SHP77 treated with DMSO at 0.1 percent for 48 hours (cell line): ENCODE results near the gene OR2A14.
"Not testable (repeated sequence)": the region's sequence is repeated elsewhere in the genome, so short reads cannot be mapped to it uniquely, and the experiment has no call there.

ENCODE experiments used
- DNase-seq: peaks from one replicate; lab custom pipeline; 2025; lab: John Stamatoyannopoulos, UW

Gene OR2A14, protein sequence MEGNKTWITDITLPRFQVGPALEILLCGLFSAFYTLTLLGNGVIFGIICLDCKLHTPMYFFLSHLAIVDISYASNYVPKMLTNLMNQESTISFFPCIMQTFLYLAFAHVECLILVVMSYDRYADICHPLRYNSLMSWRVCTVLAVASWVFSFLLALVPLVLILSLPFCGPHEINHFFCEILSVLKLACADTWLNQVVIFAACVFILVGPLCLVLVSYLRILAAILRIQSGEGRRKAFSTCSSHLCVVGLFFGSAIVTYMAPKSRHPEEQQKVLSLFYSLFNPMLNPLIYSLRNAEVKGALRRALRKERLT

DNA sequence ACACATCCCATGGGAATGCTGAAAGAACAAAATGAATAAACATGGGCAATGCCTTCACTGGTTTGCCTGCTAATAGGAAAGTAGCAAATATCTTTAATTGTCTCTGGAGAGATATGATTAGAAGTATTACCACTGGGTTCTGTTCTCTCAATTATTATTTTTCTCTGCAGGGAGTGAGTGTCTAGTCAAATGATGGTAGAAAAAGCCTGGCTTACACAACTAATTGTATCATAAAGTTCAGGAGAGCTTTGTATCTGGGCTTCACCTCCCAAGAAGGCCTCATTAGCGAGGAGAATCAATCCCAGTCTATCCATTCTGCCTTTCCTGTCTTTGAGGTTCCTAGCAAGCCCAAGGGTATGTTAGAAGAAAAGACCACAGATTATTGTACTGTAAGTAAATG lies at the start of gene OR2A14:
TSS of gene OR2A14 (plus strand) at position 301 of the 400 bp plus-strand sequence. CDS start 5,937 bp downstream, outside the sequence.
- DNase-seq, result no peak

DNA sequence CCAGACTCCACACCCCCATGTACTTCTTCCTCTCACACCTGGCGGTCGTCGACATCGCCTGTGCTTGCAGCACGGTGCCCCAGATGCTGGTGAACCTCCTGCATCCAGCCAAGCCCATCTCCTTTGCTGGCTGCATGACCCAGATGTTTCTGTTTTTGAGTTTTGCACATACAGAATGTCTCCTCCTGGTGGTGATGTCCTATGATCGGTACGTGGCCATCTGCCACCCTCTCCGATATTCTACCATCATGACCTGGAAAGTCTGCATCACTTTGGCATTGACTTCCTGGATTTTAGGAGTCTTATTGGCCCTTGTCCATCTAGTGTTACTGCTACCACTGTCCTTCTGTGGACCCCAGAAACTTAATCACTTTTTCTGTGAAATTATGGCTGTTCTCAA lies 48.6 kb upstream of the OR2A14 start:
- no peak for DNase-seq

GRCh38 chr7:144085978-144086377 lies 37.0 kb upstream of the OR2A14 start, which contains the start of gene OR2A12:
Gene OR2A12, plus strand, starts transcription at chr7:144086278. Its CDS starts 8,830 bp downstream, at chr7:144095108.
- no peak for DNase-seq

DNA sequence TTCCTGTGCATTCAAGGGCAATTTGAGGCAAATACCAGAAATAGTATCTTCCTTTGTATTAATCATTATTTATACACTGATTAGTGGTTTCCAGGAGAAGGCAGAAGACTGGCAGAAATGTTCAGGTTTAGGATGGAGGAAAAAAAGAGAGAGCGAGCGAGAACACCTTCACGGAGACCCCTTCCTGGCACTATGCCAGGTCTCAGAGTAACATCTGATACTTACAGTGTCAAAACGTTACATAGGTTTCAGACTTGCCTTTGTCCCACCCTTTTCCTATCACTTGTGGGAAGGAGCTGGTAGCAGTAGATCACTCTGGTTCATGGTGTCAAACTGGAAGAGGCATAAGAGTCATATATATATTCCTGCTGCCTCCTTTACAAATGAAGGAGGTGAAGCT lies 36.2 kb upstream of the OR2A14 start:
- no peak for DNase-seq

DNA sequence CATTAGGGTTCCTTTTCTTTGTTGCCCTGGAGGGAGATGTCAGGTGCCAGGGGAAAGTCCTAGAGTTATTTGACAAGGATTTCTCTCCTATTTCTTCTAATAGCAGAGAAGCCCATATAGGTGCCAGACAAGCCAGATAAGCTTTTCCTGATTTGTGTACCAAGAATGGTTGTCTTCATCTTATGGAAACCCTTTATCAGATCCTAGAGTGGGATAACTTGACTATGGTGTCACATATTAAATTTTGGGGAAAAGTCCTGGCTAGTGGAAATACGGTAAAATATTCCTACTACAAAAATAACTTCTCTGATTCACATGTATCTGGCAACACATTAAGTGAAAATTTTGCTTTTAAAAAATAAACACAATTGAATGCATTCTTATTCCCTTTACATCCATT lies 35.7 kb upstream of the OR2A14 start:
- DNase-seq, result no peak

GRCh38 chr7:144090667-144091066 lies 32.3 kb upstream of the OR2A14 start:
- DNase-seq, result no peak

GRCh38 chr7:144098776-144099175 lies 24.2 kb upstream of the OR2A14 start:
- no peak for DNase-seq

DNA sequence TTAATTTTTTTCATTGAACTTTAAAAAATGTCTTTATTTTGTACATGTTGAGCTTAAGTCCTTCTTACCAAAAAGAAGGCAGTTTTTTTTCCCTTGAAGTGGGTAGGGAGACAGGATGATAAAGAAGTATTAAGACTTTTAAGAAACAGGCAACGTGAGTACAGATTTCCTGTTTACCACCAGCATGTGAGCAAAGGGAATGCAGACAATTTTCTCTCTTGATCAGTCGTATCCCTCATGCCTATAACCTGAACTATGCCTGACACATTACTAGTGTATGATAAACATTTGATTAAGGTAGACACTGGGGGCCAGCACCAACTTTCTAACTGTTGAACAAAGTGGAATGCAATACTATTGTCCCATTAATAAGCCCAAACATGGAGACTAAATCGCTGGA lies 22.4 kb upstream of the OR2A14 start:
- DNase-seq, result no peak

DNA sequence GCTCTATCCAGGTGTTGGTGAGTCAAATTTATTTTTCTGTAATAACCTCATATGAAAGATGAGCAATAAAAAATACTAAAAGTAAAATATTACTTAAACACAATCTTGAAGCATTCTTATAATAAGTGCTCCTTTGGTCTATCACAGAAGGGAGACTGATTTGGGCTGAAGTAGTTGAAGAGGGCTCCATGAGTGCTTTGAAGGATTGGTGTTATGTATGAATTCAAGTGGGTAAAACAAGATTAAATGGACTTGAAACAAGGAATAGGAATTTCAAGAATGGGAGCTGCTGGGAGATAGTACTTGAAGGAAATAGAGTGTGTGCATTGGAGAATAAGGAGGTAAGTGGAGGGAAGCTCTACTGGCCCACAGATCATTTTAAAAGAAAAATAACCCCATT lies 20.9 kb upstream of the OR2A14 start:
- no peak for DNase-seq

- DNase-seq, result no peak
Observed at GRCh38 chr7:144105211-144105610, 17.8 kb upstream of the OR2A14 start.

DNA sequence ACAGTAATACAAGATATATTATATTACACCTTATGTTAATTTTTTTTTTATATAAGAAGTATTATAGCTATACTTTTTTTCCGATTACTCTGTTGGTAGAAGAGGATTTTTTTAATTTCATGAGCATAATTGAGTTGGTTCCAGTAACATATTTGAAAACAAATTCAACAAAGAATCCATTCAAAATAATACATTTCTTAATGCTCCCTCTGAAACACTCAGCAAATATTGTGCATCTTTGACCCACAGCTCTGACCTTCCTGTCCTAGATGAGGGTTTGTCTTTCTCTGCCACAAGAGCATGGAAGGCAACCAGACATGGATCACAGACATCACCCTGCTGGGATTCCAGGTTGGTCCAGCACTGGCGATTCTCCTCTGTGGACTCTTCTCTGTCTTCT lies 13.7 kb upstream of the OR2A14 start, which contains the start of gene OR2A2:
TSS of gene OR2A2 (plus strand) at position 301 of the 400 bp plus-strand sequence. CDS start at position 301, 0 bp downstream.
- DNase-seq, result no peak

DNA sequence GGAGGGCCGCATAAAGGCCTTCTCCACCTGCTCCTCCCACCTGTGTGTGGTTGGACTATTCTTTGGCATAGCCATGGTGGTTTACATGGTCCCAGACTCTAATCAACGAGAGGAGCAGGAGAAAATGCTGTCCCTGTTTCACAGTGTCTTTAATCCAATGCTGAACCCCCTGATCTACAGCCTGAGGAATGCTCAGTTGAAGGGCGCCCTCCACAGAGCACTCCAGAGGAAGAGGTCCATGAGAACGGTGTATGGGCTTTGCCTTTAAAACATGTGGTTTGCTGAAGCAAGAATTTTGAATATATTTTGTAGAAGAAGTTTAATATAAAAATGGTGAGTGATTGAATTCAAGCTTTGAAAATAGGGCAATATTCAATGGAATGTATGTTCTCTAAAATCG lies 12.7 kb upstream of the OR2A14 start:
- DNase-seq, result no peak

- DNase-seq, result no peak
Observed at GRCh38 chr7:144113651-144114050, 9.3 kb upstream of the OR2A14 start.

DNA sequence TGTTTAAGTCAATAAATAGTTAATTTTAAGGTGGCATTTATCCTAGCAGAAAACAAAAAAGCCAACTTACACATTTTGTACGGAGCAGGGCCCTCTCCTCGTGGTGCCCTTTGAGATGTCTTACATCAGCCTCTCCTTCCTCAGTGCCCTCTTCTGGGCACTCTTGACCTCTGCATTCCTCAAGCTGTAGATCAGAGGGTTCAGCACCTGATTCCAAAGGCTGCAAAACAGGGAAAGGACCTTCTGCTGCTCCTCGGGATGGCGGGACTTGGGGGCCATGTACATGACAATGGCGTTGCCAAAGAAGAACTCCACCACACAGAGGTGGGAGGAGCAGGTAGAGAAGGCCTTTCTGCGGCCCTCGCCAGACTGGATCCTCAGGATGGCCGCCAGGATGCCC lies 4.6 kb upstream of the OR2A14 start:
- DNase-seq, result no peak

DNA sequence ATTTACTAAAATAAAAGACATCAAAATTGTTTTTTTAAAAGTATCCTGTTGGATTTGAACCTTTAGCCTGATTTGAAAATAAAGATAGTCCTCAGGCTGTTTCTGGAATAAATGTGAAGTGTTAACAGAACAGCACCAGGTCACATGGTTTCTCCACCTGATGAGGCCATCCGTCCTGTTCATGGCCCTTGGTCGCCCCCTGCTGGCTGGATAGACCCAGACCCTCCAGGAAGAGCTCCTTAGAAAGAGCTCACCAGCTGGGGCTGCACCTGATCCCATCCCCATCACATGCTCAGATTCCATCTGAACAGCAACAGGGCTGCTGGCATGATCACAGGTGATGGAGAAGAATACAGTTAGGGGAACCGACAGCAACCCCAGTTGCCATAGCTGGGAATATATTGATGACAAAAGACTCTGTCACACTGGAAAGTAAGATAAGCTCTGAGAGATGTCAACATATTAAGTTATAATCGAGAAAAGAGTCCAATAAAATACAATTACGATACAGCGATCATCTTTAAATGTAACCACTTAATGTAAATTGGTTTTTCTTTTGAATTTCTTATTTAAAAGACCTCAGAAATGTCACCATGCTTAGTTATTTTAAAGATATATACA lies 4.8 kb downstream of the OR2A14 start:
- peak; percentile 37 for DNase-seq

- DNase-seq, result not testable (repeated sequence)
Observed at GRCh38 chr7:144129601-144130000, 6.6 kb downstream of the OR2A14 start.

- no peak for DNase-seq
Observed at GRCh38 chr7:144130730-144131129, 7.8 kb downstream of the OR2A14 start.

GRCh38 chr7:144132262-144132661 lies 9.3 kb downstream of the OR2A14 start:
- DNase-seq, result no peak

DNA sequence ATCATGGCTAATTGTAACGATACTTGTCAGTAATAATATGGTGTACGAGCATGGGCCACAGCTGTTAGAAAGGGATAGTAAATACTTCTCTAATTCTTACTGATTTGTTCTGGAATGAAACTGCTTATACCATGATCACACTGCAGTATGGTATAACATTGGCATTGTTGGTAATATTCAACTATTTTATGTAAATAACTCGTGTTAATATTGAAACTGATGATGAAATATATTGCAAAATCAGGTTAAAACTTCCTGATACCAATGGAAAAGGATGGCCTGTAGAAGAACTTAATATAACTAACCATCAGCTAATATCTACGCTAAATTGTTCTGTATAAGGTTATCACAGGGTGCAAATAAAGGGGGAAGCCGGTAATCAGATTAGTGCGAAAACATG lies 10.3 kb downstream of the OR2A14 start:
- no peak for DNase-seq

GRCh38 chr7:144134116-144134515 lies 11.1 kb downstream of the OR2A14 start:
- DNase-seq, result no peak

GRCh38 chr7:144137501-144137900 lies 14.5 kb downstream of the OR2A14 start:
- no peak for DNase-seq

DNA sequence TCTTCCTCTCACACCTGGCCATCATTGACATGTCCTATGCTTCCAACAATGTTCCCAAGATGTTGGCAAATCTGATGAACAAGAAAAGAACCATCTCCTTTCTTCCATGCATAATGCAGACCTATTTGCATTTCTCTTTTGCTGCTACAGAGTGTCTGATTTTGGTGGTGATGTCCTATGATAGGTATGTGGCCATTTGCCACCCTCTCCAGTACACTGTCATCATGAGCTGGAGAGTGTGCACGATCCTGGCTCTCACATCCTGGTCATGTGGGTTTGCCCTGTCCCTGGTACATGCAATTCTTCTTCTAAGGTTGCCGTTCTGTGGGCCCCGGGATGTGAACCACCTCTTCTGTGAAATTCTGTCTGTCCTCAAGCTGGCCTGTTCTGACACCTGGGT lies 19.2 kb downstream of the OR2A14 start:
- DNase-seq, result no peak

DNA sequence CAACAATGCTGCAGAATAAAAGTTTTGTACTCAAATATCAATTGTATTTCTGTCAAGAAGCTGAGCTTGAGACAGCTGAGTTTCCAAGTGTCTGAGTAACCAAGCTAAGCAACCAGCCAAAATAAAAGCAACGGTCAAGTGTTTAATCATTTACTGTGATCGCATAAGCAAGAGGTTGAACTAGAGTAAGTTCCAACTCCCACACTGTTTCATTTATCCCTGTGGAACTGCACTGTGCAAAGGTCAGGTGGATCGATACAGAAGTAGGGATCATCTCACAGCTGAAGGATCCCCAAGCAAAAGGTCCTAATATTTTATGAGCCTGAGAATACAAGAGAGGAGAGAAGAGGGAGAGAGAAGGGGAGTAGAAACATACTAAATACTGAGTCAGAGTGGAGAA lies 21.4 kb downstream of the OR2A14 start:
- DNase-seq, result no peak
